Panc1 (cell line): ENCODE results near the gene KLF11. TPM values are rescaled to one million over a fixed set of nuclear protein-coding genes. Genes with fewer than 3 reads are reported as not detected.

Source experiments
- ATAC-seq: fragments of 200-7000 bp; cut with Tn5 transposase; 2 replicates; pipeline ENCODE4 v1.9.1; 2020; ENCODE audit warnings: mild to moderate bottlenecking, moderate library complexity
- BruUV-seq: library from RNA; stranded (reverse); fragments of 400-500 nt; replicated peaks from 2 replicates; lab custom pipeline; 2021; lab: Mats Ljungman, UMichigan
- CTCF ChIA-PET: fragments of 300-600 bp; sonication (Branson Sonifier 250); formaldehyde crosslinking; loops from one replicate; lab custom pipeline; 2022; ENCODE audit warnings: antibody characterized with exemption; lab: Charles Lee
- POLR2A ChIA-PET: fragments of 300-600 bp; sonication (Branson Sonifier 250); formaldehyde crosslinking; loops from one replicate; lab custom pipeline; 2022; ENCODE audit warnings: antibody characterized with exemption; lab: Charles Lee
- DNase-seq: peaks from one replicate; pipeline ENCODE4 v3.0.0-alpha.2; 2010; ENCODE audit warnings: low read depth, low spot score
- H3K27ac ChIP-seq: 2 replicates; pipeline ENCODE4 v1.5.1; 2011; ENCODE audit warnings: mild to moderate bottlenecking, low read length, inconsistent platforms
- H3K27me3 ChIP-seq: fragments of 200-500 bp; sonication (Bioruptor generic); 2 replicates; pipeline ENCODE4 v1.6.0; 2014; ENCODE audit warnings: low read length, inconsistent platforms; ENCODE audit not compliant: control insufficient read depth, insufficient read depth
- H3K36me3 ChIP-seq: fragments of 200-500 bp; sonication (Bioruptor generic); 2 replicates; pipeline ENCODE4 v1.5.1; 2014; ENCODE audit warnings: inconsistent platforms, mild to moderate bottlenecking, low read length, moderate library complexity; ENCODE audit not compliant: control insufficient read depth, insufficient read depth
- H3K4me1 ChIP-seq: 2 replicates; pipeline ENCODE4 v1.5.1; 2011; ENCODE audit warnings: inconsistent platforms, mild to moderate bottlenecking, low read length, moderate library complexity; ENCODE audit not compliant: control insufficient read depth, insufficient read depth
- H3K4me3 ChIP-seq, 2 experiments: 2 replicates each; pipeline ENCODE4 v1.5.1; 2011 to 2012; ENCODE audit warnings: low read depth in 2 of 2, low read length in 2 of 2, mild to moderate bottlenecking in 2 of 2, inconsistent platforms in 1 of 2, moderate library complexity in 1 of 2
- H3K9me3 ChIP-seq: fragments of 200-500 bp; sonication (Bioruptor generic); 2 replicates; pipeline ENCODE4 v1.5.1; 2014; ENCODE audit warnings: low read depth, mild to moderate bottlenecking, inconsistent platforms, low read length, moderate library complexity; ENCODE audit not compliant: control insufficient read depth, insufficient read depth
- POLR2AphosphoS5 ChIP-seq: IDR thresholded peaks from 2 replicates; pipeline ENCODE4 v1.6.1; 2012; ENCODE audit warnings: mild to moderate bottlenecking, low read depth, low read length, moderate library complexity
- REST ChIP-seq, 2 experiments: IDR thresholded peaks; 2 replicates each; pipeline ENCODE4 v1.6.1; 2011 to 2012; ENCODE audit warnings: low read depth in 2 of 2, control low read depth in 1 of 2, low read length in 1 of 2, mild to moderate bottlenecking in 1 of 2, moderate library complexity in 1 of 2; ENCODE audit not compliant: insufficient read depth in 1 of 2
- TCF7L2 ChIP-seq: IDR thresholded peaks from 2 replicates; pipeline ENCODE4 v1.6.1; 2011; ENCODE audit warnings: mild to moderate bottlenecking, low read depth, low read length, inconsistent platforms
- in situ Hi-C: cut with HindIII; loops from 2 replicates; pipeline ENCODE4 v1.10.0; 2016; ENCODE audit warnings: low sequenced_read_pairs, low pct_unique_long_range_greater_than_20kb
- intact Hi-C: fragments of 100-400 bp; cut with micrococcal nuclease; formaldehyde crosslinking; loops from one replicate; pipeline ENCODE4 v1.10.0; 2022; ENCODE audit not compliant: unreplicated experiment
- total RNA-seq: library from RNA; stranded (reverse); gene quantifications from one replicate; pipeline ENCODE4 v1.2.1, GENCODE V29; 2021; ENCODE audit not compliant: unreplicated experiment

The KLF11 gene
- total RNA-seq, 1 experiment from 2014 or later = 23.7 TPM

- no peaks in the 10 kb centered on the region for H3K9me3 ChIP-seq
- ChIA-PET POLR2A (no interaction called here), CTCF (interaction anchor here (0.7 kb wide), 1 partner anchor 76 kb away, joined by 4 read pairs; no protein-coding TSS in a partner anchor)
- H3K4me1 ChIP-seq = no peaks in the 10 kb centered on the region
- H3K27me3 ChIP-seq = no peaks in the 10 kb centered on the region
- no TSS peak for BruUV-seq
- DNase-seq (no peak), ATAC-seq (no peak)
- in situ Hi-C loops (loop anchor here (25.0 kb wide), 1 partner anchor 334 kb away; the partner anchor contains the start of gene ODC1), intact Hi-C loops (no loop called here)
- no peaks in the 10 kb centered on the region for H3K36me3 ChIP-seq
- no peak overlapping the region for H3K27ac ChIP-seq
- TF ChIP-seq POLR2AphosphoS5 (no peak), TCF7L2 (no peak), REST (IDR thresholded peaks at IDR 0.05; ENCODE audit: insufficient read depth in 1 of 2, low read depth in 2 of 2, low read length in 1 of 2) (no peak)
- H3K4me3 ChIP-seq = no peak overlapping the region
Observed at GRCh38 chr2:10103179-10103578, 59.8 kb downstream of the KLF11 start.

Other genes starting within 250 kb of the KLF11 start
- gene TAF1B, start 200.1 kb upstream of the KLF11 start, total RNA-seq = 35.2 TPM
- gene GRHL1, start 91.9 kb upstream of the KLF11 start, total RNA-seq = 4.7 TPM
- gene CYS1, start 36.9 kb downstream of the KLF11 start, total RNA-seq = 20.4 TPM
- 294 TPM for gene RRM2, start 79.2 kb downstream of the KLF11 start, total RNA-seq